Measurements from ENCODE around the gene PLOD2. TPM values are rescaled to one million over a fixed set of nuclear protein-coding genes. Genes with fewer than 3 reads are reported as not detected.

PLOD2 gene
- total RNA-seq, 1 experiment from 2014 or later, result 36.6 TPM

DNA sequence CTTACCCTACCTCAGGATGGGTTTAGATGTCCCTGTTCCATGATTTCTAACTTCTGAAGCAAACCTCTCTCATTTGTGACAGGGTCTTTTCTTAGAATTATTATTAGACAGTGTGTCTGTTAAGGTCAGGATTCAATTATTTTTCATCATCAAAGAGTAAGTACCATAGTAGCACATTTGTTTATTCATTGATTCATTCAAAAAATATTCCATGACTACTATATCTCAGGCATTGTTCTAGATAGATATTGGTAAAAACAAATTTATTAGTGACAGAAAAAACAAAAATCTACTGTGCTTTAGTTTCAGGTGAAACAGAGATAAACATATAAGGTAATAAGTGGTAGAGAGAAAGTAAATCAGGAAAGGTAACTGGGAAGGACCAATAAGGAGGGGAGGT lies 3.5 kb upstream of the PLOD2 start:
- Mint-ChIP-seq H3K36me3 (no peaks in the 10 kb centered on the region), H3K4me3 (no peak overlapping the region), H3K4me1 (peaks cover 43% of the 10 kb centered on the region), H3K27me3 (ENCODE audit: low read depth) (peaks cover 16% of the 10 kb centered on the region), H3K9me3 (no peaks in the 10 kb centered on the region), H3K27ac (no peak overlapping the region)
- DNase-seq (ENCODE audit: low spot score), result no peak
- ChIA-PET POLR2A (no interaction called here), CTCF (interaction anchor here (1.1 kb wide), 1 partner anchor 99 kb away, joined by 3 read pairs; no protein-coding TSS in a partner anchor)
- TF ChIP-seq ZBTB21 (CRISPR knock-in tag; IDR thresholded peaks at IDR 0.05; ENCODE audit: borderline replicate concordance) (no peak), CBFB (CRISPR knock-in tag; IDR thresholded peaks at IDR 0.05; ENCODE audit: low read depth) (no peak), PRRX2 (CRISPR knock-in tag; IDR thresholded peaks at IDR 0.05) (no peak), SOX15 (CRISPR knock-in tag; IDR thresholded peaks at IDR 0.05) (no peak), ZNF396 (CRISPR knock-in tag; IDR thresholded peaks at IDR 0.05; ENCODE audit: borderline replicate concordance) (no peak), ZNF671 (CRISPR knock-in tag; IDR thresholded peaks at IDR 0.05) (no peak), GTF2I (CRISPR knock-in tag; conservative IDR thresholded peaks at IDR 0.05) (no peak)
- TF ChIP-seq, protein P1, sequence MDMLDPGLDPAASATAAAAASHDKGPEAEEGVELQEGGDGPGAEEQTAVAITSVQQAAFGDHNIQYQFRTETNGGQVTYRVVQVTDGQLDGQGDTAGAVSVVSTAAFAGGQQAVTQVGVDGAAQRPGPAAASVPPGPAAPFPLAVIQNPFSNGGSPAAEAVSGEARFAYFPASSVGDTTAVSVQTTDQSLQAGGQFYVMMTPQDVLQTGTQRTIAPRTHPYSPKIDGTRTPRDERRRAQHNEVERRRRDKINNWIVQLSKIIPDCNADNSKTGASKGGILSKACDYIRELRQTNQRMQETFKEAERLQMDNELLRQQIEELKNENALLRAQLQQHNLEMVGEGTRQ (CRISPR knock-in tag; IDR thresholded peaks at IDR 0.05), result no peak
- TF ChIP-seq, protein P2, sequence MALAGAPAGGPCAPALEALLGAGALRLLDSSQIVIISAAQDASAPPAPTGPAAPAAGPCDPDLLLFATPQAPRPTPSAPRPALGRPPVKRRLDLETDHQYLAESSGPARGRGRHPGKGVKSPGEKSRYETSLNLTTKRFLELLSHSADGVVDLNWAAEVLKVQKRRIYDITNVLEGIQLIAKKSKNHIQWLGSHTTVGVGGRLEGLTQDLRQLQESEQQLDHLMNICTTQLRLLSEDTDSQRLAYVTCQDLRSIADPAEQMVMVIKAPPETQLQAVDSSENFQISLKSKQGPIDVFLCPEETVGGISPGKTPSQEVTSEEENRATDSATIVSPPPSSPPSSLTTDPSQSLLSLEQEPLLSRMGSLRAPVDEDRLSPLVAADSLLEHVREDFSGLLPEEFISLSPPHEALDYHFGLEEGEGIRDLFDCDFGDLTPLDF (CRISPR knock-in tag; IDR thresholded peaks at IDR 0.05), result no peak
- TF ChIP-seq, protein P3, sequence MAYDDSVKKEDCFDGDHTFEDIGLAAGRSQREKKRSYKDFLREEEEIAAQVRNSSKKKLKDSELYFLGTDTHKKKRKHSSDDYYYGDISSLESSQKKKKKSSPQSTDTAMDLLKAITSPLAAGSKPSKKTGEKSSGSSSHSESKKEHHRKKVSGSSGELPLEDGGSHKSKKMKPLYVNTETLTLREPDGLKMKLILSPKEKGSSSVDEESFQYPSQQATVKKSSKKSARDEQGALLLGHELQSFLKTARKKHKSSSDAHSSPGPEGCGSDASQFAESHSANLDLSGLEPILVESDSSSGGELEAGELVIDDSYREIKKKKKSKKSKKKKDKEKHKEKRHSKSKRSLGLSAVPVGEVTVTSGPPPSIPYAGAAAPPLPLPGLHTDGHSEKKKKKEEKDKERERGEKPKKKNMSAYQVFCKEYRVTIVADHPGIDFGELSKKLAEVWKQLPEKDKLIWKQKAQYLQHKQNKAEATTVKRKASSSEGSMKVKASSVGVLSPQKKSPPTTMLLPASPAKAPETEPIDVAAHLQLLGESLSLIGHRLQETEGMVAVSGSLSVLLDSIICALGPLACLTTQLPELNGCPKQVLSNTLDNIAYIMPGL (CRISPR knock-in tag; IDR thresholded peaks at IDR 0.05), result no peak
- TF ChIP-seq, protein P4, sequence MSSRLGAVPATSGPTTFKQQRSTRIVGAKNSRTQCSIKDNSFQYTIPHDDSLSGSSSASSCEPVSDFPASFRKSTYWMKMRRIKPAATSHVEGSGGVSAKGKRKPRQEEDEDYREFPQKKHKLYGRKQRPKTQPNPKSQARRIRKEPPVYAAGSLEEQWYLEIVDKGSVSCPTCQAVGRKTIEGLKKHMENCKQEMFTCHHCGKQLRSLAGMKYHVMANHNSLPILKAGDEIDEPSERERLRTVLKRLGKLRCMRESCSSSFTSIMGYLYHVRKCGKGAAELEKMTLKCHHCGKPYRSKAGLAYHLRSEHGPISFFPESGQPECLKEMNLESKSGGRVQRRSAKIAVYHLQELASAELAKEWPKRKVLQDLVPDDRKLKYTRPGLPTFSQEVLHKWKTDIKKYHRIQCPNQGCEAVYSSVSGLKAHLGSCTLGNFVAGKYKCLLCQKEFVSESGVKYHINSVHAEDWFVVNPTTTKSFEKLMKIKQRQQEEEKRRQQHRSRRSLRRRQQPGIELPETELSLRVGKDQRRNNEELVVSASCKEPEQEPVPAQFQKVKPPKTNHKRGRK (CRISPR knock-in tag; IDR thresholded peaks at IDR 0.05; ENCODE audit: borderline replicate concordance), result no peak
- ATAC-seq, result no peak

DNA sequence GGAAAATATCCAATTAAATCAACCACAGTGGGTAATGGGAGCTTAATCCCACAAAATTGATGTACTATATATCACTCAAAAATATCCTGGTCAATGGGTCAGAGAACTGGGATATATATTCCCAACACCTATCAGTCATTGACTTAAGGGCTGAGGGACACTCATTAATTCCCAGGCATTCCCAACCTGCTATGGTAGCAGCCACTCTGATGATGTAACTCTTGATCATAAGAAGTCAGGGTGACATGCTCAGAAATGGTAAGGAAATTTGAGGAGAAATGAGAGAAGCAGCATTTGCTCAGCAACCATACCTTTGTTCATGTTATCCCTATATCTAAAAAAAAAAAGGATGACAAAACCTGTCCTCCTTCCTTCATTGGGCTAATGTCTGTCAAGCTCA lies 3.1 kb upstream of the PLOD2 start:
- DNase-seq (ENCODE audit: low spot score), result no peak
- TF ChIP-seq ESRRA (CRISPR knock-in tag; IDR thresholded peaks at IDR 0.05; ENCODE audit: borderline replicate concordance) (no peak), ZNF219 (CRISPR knock-in tag; IDR thresholded peaks at IDR 0.05; ENCODE audit: borderline replicate concordance) (no peak), ETV6 (CRISPR knock-in tag; IDR thresholded peaks at IDR 0.05) (no peak), NFATC4 (CRISPR knock-in tag; IDR thresholded peaks at IDR 0.05) (no peak)
- H3K27me3 Mint-ChIP-seq (ENCODE audit: low read depth), result peaks cover 16% of the 10 kb centered on the region
- H3K4me1 Mint-ChIP-seq, result peaks cover 45% of the 10 kb centered on the region
- H3K27ac Mint-ChIP-seq, result no peak overlapping the region
- no peaks in the 10 kb centered on the region for H3K36me3 Mint-ChIP-seq
- CTCF ChIA-PET, result interaction anchor here (1.1 kb wide), 1 partner anchor 98 kb away, joined by 3 read pairs; no protein-coding TSS in a partner anchor
- no peak for ATAC-seq
- H3K9me3 Mint-ChIP-seq, result no peaks in the 10 kb centered on the region
- POLR2A ChIA-PET, result no interaction called here
- no peak overlapping the region for H3K4me3 Mint-ChIP-seq

GRCh38 chr3:146163584-146163983 lies 2.6 kb upstream of the PLOD2 start:
- TF ChIP-seq NR1H2 (CRISPR knock-in tag; IDR thresholded peaks at IDR 0.05), result no peak
- TF ChIP-seq, protein P5, sequence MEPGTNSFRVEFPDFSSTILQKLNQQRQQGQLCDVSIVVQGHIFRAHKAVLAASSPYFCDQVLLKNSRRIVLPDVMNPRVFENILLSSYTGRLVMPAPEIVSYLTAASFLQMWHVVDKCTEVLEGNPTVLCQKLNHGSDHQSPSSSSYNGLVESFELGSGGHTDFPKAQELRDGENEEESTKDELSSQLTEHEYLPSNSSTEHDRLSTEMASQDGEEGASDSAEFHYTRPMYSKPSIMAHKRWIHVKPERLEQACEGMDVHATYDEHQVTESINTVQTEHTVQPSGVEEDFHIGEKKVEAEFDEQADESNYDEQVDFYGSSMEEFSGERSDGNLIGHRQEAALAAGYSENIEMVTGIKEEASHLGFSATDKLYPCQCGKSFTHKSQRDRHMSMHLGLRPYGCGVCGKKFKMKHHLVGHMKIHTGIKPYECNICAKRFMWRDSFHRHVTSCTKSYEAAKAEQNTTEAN (CRISPR knock-in tag; IDR thresholded peaks at IDR 0.05), result no peak
- TF ChIP-seq MXD4 (CRISPR knock-in tag; IDR thresholded peaks at IDR 0.05; ENCODE audit: borderline replicate concordance), result no peak
- no peak for TF ChIP-seq TEAD4 (CRISPR knock-in tag; IDR thresholded peaks at IDR 0.05)
- DNase-seq (ENCODE audit: low spot score), result no peak
- Mint-ChIP-seq H3K36me3 (no peaks in the 10 kb centered on the region), H3K4me3 (no peak overlapping the region), H3K9me3 (no peaks in the 10 kb centered on the region), H3K4me1 (peaks cover 50% of the 10 kb centered on the region), H3K27ac (peak overlapping the region; percentile 2; the same call in 1 of the 2 replicates), H3K27me3 (ENCODE audit: low read depth) (peaks cover 16% of the 10 kb centered on the region)
- ATAC-seq, result no peak
- POLR2A ChIA-PET, result no interaction called here
- CTCF ChIA-PET, result interaction anchor here (1.0 to 1.1 kb wide), 2 partner anchors 26 to 98 kb away, joined by 3 to 6 read pairs; no protein-coding TSS in a partner anchor
